GM18499 (cell line): ENCODE results near the gene ANKS3.

Source experiments
- ATAC-seq: cut with Tn5 transposase; IDR thresholded peaks from one replicate; pipeline ENCODE4 v1.9.1; 2021; ENCODE audit warnings: moderate number of reproducible peaks; ENCODE audit not compliant: insufficient read depth, unreplicated experiment

Gene ANKS3

GRCh38 chr16:4734063-4734729 is at the start of gene ANKS3, which contains the start of gene DNAAF8:
TSS of gene ANKS3 (minus strand) at chr16:4734271. CDS start at chr16:4730149, 4,122 bp downstream.
TSS of gene DNAAF8 (plus strand) at chr16:4734537. CDS start at chr16:4736515, 1,978 bp downstream.
- ATAC-seq: peak; percentile 44

- no peak for ATAC-seq
These were observed 49.3 kb upstream of the ANKS3 start for GRCh38 chr16:4783251-4783950.

GRCh38 chr16:4780235-4780634 is 46.2 kb upstream of the ANKS3 start:
- ATAC-seq: no peak

GRCh38 chr16:4778050-4778392 is 44.0 kb upstream of the ANKS3 start:
- ATAC-seq: no peak

GRCh38 chr16:4777339-4778049 is 43.4 kb upstream of the ANKS3 start:
- ATAC-seq: no peak

- ATAC-seq: no peak
These were observed 42.2 kb upstream of the ANKS3 start for GRCh38 chr16:4776141-4776705.

GRCh38 chr16:4775005-4775404 is 40.9 kb upstream of the ANKS3 start:
- no peak for ATAC-seq

GRCh38 chr16:4772351-4772750 is 38.3 kb upstream of the ANKS3 start:
- no peak for ATAC-seq

GRCh38 chr16:4771646-4772045 is 37.6 kb upstream of the ANKS3 start:
- ATAC-seq: no peak

- ATAC-seq: no peak
These were observed 35.2 kb upstream of the ANKS3 start for GRCh38 chr16:4769306-4769638.

- no peak for ATAC-seq
These were observed 34.7 kb upstream of the ANKS3 start for GRCh38 chr16:4768549-4769305.

- ATAC-seq: no peak
These were observed 33.9 kb upstream of the ANKS3 start for GRCh38 chr16:4767872-4768548.

- ATAC-seq: peak; percentile 58
These were observed 33.0 kb upstream of the ANKS3 start, which contains the start of gene ZNF500 for GRCh38 chr16:4766875-4767628. TSS of gene ZNF500 (minus strand) at chr16:4767162. CDS start at chr16:4765978, 1,184 bp downstream.

GRCh38 chr16:4765511-4766474 is 31.7 kb upstream of the ANKS3 start:
- no peak for ATAC-seq

GRCh38 chr16:4763791-4764190 is 29.7 kb upstream of the ANKS3 start:
- no peak for ATAC-seq

GRCh38 chr16:4762205-4762604 is 28.1 kb upstream of the ANKS3 start:
- ATAC-seq: no peak

- no peak for ATAC-seq
These were observed 26.3 kb upstream of the ANKS3 start for GRCh38 chr16:4760221-4760910.
